ENCODE data around the gene ITGA11.

DNA sequence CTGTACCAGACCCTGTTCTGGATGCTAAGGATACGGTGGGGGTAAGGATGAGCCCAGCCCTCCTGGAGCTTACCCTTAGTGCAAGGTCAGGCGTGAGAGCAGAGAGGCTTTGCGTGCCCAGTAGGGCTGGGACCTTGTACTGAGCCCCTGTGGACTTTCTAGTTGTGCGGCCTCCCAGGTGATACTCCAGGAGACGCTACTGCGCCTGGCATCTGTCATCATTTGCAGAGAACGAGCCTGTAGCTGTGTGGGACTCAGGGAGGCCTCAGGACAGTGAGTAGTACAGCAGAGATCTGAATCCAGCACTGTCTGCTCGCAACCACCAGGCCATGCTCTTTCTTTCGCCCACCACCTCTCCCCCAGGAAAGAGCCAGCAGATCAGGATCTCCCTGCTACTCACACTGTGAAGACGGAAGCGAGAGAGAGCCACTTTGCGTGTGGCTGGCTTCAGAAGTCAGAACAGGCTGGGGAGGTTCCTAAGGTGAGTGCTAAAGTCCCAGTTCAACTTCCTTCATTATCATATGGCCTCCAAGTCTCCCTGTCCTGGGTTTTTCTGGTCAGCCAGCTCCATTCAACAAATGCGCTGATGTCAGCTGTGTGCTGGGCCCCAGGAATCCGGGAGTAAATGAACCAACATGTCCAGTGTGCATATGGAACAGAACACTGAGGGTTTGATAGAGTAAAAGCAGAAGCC is 38.2 kb upstream of the ITGA11 start:
- TF ChIP-seq TOX (CRISPR knock-in tag; IDR thresholded peaks at IDR 0.05; ENCODE audit: borderline replicate concordance), result no peak
- TF ChIP-seq PPARA (CRISPR knock-in tag; IDR thresholded peaks at IDR 0.05; ENCODE audit: borderline replicate concordance), result no peak
- no peak for TF ChIP-seq ISL1 (CRISPR knock-in tag; IDR thresholded peaks at IDR 0.05)
- no peak for TF ChIP-seq ZFP30 (CRISPR knock-in tag; IDR thresholded peaks at IDR 0.05)
- TF ChIP-seq, protein P1, sequence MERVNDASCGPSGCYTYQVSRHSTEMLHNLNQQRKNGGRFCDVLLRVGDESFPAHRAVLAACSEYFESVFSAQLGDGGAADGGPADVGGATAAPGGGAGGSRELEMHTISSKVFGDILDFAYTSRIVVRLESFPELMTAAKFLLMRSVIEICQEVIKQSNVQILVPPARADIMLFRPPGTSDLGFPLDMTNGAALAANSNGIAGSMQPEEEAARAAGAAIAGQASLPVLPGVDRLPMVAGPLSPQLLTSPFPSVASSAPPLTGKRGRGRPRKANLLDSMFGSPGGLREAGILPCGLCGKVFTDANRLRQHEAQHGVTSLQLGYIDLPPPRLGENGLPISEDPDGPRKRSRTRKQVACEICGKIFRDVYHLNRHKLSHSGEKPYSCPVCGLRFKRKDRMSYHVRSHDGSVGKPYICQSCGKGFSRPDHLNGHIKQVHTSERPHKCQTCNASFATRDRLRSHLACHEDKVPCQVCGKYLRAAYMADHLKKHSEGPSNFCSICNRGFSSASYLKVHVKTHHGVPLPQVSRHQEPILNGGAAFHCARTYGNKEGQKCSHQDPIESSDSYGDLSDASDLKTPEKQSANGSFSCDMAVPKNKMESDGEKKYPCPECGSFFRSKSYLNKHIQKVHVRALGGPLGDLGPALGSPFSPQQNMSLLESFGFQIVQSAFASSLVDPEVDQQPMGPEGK (CRISPR knock-in tag; IDR thresholded peaks at IDR 0.05; ENCODE audit: borderline replicate concordance), result no peak
- TF ChIP-seq SNAI2 (CRISPR knock-in tag; IDR thresholded peaks at IDR 0.05), result no peak
- TF ChIP-seq, protein P2, sequence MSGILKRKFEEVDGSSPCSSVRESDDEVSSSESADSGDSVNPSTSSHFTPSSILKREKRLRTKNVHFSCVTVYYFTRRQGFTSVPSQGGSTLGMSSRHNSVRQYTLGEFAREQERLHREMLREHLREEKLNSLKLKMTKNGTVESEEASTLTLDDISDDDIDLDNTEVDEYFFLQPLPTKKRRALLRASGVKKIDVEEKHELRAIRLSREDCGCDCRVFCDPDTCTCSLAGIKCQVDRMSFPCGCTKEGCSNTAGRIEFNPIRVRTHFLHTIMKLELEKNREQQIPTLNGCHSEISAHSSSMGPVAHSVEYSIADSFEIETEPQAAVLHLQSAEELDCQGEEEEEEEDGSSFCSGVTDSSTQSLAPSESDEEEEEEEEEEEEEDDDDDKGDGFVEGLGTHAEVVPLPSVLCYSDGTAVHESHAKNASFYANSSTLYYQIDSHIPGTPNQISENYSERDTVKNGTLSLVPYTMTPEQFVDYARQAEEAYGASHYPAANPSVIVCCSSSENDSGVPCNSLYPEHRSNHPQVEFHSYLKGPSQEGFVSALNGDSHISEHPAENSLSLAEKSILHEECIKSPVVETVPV (CRISPR knock-in tag; IDR thresholded peaks at IDR 0.05), result no peak
- TF ChIP-seq BACH2 (CRISPR knock-in tag; IDR thresholded peaks at IDR 0.05; ENCODE audit: borderline replicate concordance), result no peak
- no peak for TF ChIP-seq ARNTL (CRISPR knock-in tag; IDR thresholded peaks at IDR 0.05; ENCODE audit: borderline replicate concordance, low read depth)
- TF ChIP-seq, protein P3, sequence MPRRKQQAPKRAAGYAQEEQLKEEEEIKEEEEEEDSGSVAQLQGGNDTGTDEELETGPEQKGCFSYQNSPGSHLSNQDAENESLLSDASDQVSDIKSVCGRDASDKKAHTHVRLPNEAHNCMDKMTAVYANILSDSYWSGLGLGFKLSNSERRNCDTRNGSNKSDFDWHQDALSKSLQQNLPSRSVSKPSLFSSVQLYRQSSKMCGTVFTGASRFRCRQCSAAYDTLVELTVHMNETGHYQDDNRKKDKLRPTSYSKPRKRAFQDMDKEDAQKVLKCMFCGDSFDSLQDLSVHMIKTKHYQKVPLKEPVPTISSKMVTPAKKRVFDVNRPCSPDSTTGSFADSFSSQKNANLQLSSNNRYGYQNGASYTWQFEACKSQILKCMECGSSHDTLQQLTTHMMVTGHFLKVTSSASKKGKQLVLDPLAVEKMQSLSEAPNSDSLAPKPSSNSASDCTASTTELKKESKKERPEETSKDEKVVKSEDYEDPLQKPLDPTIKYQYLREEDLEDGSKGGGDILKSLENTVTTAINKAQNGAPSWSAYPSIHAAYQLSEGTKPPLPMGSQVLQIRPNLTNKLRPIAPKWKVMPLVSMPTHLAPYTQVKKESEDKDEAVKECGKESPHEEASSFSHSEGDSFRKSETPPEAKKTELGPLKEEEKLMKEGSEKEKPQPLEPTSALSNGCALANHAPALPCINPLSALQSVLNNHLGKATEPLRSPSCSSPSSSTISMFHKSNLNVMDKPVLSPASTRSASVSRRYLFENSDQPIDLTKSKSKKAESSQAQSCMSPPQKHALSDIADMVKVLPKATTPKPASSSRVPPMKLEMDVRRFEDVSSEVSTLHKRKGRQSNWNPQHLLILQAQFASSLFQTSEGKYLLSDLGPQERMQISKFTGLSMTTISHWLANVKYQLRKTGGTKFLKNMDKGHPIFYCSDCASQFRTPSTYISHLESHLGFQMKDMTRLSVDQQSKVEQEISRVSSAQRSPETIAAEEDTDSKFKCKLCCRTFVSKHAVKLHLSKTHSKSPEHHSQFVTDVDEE (CRISPR knock-in tag; IDR thresholded peaks at IDR 0.05), result no peak

All from SK-N-SH treated with all-trans-retinoic acid at 6 μM for 48 hours (cell line).